BLaER1 (cell line): ENCODE data around the gene SPIRE2.
A peak's percentile ranks its signal among the peaks of the same experiment; 100 is the strongest.

Experiments used
- H3K27ac ChIP-seq: shearing (Covaris generic); formaldehyde crosslinking; 2 replicates; pipeline ENCODE4 v1.8.1; 2022
- H3K27me3 ChIP-seq: shearing (Covaris generic); formaldehyde crosslinking; 2 replicates; pipeline ENCODE4 v1.8.1; 2022
- H3K36me3 ChIP-seq: shearing (Covaris generic); formaldehyde crosslinking; 2 replicates; pipeline ENCODE4 v1.8.1; 2022
- H3K4me1 ChIP-seq: shearing (Covaris generic); formaldehyde crosslinking; 2 replicates; pipeline ENCODE4 v1.8.1; 2022
- H3K4me2 ChIP-seq: shearing (Covaris generic); formaldehyde crosslinking; 2 replicates; pipeline ENCODE4 v1.8.1; 2022
- H3K4me3 ChIP-seq: shearing (Covaris generic); formaldehyde crosslinking; 2 replicates; pipeline ENCODE4 v1.8.1; 2022
- H3K9ac ChIP-seq: shearing (Covaris generic); formaldehyde crosslinking; 2 replicates; pipeline ENCODE4 v1.8.1; 2022
- H3K9me3 ChIP-seq: shearing (Covaris generic); formaldehyde crosslinking; 2 replicates; pipeline ENCODE4 v1.8.1; 2022
- H4K20me1 ChIP-seq: shearing (Covaris generic); formaldehyde crosslinking; 2 replicates; pipeline ENCODE4 v1.8.1; 2022
- Cebpa-rat ChIP-seq: shearing (Covaris generic); IDR thresholded peaks from 2 replicates; pipeline ENCODE4 v1.8.1; 2022

SPIRE2 gene

DNA sequence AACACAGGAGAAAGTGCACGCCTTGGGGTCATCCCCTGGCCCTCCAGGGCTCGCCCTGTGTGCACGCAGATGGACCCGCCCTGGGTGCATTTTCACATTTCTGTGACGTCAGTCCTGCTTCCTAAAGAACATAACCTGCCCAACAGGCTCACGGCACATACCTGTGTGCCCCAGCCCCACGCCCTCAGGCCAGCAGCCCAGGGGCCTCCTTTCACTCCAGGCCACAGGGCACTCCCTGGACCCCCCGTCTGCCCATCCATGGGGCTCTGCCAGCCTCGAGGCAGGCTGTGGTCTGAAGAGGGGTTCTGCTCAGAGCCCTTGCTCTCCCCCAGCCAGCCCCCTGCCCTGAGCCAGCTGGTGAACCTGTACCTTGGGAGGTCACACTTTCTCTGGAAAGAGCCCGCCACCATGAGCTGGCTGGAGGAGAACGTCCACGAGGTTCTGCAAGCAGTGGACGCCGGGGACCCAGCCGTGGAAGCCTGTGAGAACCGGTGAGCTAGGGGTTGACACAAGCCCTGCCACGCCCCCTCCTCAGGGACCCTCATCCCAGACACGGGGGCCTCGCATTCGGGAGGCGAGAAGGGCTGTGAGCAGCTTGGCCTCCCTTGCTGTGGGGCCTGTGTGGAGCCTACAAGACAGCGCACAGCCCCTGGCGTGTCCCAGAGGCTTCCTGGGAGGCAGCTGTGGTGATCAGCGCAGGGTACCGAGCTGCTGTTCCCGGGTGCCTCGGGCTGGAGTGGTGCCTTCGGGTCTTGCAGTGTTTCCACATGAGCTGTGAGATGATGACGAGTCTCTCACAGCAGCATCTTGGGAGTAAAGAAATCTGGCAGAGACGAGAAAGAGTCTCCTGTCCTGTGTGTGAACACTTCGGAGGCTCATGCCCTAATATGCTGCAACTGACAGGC, 76.6 kb downstream of the SPIRE2 start:
- Histone ChIP-seq H3K9me3 (peaks cover 18% of the 10 kb centered on the region), H3K4me3 (no peak overlapping the region), H3K36me3 (peaks cover 80% of the 10 kb centered on the region), H4K20me1 (peaks cover 55% of the 10 kb centered on the region), H3K4me2 (no peak overlapping the region), H3K27me3 (no peaks in the 10 kb centered on the region), H3K4me1 (peaks cover 21% of the 10 kb centered on the region), H3K27ac (no peak overlapping the region), H3K9ac (no peak overlapping the region)
- TF ChIP-seq Cebpa-rat: no peak

GRCh38 chr16:89905511-89906139, 77.3 kb downstream of the SPIRE2 start:
- peaks cover 28% of the 10 kb centered on the region for H3K4me1 ChIP-seq
- H3K4me2 ChIP-seq: peak overlapping the region; percentile 19; the same call in 1 of the 2 replicates
- H4K20me1 ChIP-seq: peaks cover 55% of the 10 kb centered on the region
- H3K4me3 ChIP-seq: no peak overlapping the region
- TF ChIP-seq Cebpa-rat: no peak
- no peak overlapping the region for H3K27ac ChIP-seq
- H3K27me3 ChIP-seq: no peaks in the 10 kb centered on the region
- peaks cover 80% of the 10 kb centered on the region for H3K36me3 ChIP-seq
- H3K9me3 ChIP-seq: peaks cover 18% of the 10 kb centered on the region
- H3K9ac ChIP-seq: 0 out of 2 replicates have a peak overlapping the region, but pooled peaks have one; percentile 24

DNA sequence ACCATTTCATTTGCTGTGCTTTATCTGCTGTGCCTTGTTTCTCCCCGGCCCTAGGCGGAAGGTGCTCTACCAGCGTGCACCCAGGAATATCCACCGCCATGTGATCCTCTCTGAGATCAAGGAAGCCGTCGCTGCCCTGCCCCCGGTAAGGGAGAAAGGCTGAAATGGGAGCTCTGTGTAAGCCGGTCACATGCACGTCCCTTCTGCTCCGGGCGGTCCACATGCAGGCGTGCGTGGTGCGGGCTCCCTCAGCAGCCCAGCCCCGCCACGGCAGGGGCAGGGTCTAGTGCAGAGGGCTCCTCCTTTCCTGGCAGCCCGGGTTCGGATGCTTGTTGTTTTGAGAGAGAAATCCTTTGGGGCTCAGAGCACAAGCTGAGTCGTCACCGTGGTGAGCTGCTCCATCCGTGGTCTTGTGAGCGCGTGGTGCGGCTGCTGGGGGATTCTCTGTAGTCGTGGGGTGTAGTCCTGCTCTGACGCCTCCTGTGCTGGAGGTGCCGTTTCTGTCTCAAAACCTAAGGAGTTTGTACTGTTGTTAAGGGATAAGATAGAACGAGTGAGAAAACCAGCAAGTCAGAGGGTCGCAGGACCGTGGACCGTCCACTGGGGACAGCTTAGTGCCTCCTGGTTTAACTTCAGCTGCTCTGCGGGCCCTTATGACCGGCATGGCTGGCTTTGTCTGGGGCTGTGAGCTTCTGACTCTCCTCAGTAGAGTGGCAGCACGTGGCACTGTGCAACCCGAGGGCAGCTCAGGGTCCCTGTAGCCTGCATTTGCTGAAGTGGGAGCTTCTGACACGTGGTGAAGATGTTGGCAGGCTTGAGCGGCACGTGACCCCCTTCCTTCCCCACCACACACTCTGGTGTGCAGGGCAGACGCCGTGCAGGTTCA, 78.1 kb downstream of the SPIRE2 start:
- no peak overlapping the region for H3K27ac ChIP-seq
- peaks cover 59% of the 10 kb centered on the region for H4K20me1 ChIP-seq
- 0 out of 2 replicates have a peak overlapping the region, but pooled peaks have one; percentile 24 for H3K9ac ChIP-seq
- H3K4me2 ChIP-seq: peak overlapping the region; percentile 19; the same call in 1 of the 2 replicates
- H3K4me3 ChIP-seq: no peak overlapping the region
- TF ChIP-seq Cebpa-rat: no peak
- H3K27me3 ChIP-seq: no peaks in the 10 kb centered on the region
- peaks cover 18% of the 10 kb centered on the region for H3K9me3 ChIP-seq
- peaks cover 81% of the 10 kb centered on the region for H3K36me3 ChIP-seq
- peaks cover 33% of the 10 kb centered on the region for H3K4me1 ChIP-seq

DNA sequence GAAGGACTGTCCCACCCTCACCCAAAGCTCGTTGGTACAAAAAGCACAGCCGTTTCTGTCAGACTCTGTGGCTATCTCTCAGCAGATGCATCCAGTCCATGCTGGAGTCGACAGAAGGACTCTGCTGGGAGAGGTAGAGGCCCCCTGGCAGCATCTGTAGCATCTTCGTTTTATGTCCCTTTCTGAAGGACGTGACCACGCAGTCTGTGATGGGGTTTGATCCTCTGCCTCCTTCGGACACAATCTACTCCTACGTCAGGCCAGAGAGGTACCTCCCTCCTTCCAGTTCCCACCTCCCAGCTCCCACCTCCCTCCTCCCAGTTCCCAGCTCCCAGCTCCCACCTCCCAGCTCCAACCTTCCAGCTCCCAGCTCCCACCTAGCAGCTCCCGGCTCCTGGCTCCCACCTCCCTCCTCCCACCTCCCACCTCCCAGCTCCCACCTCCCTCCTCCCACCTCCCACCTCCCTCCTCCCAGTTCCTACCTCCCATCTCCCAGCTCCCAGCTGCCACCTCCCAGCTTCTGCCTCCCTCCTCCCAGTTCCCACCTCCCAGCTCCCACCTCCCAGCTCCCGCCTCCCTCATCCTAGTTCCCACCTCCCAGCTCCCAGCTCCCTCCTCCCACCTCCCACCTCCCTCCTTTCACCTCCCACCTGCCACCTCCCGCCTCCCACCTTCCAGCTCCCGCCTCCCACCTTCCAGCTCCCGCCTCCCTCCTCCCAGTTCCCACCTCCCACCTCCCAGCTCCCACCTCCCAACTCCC, 79.0 kb downstream of the SPIRE2 start:
- peaks cover 18% of the 10 kb centered on the region for H3K9me3 ChIP-seq
- H3K27me3 ChIP-seq: no peaks in the 10 kb centered on the region
- no peak overlapping the region for H3K27ac ChIP-seq
- peaks cover 37% of the 10 kb centered on the region for H3K4me1 ChIP-seq
- H3K4me3 ChIP-seq: no peak overlapping the region
- no peak overlapping the region for H3K4me2 ChIP-seq
- peaks cover 60% of the 10 kb centered on the region for H4K20me1 ChIP-seq
- no peak overlapping the region for H3K9ac ChIP-seq
- H3K36me3 ChIP-seq: peaks cover 89% of the 10 kb centered on the region
- TF ChIP-seq Cebpa-rat: no peak

DNA sequence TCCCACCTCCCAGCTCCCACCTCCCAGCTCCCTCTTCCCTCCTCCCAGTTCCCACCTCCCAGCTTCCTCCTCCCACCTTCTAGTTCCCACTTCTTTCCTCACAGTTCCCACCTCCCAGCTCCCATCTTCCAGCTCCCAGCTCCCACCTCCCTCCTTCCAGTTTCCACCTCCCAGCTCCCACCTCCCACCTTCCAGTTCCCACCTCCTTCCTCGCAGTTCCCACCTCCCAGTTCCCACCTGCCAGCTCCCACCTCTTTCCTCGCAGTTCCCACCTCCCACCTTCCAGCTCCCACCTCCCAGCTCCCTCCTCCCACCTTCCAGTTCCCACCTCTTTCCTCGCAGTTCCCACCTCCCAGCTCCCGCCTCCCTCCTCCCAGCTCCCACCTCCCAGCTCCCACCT, 80.0 kb downstream of the SPIRE2 start:
- Histone ChIP-seq H3K4me1 (peaks cover 47% of the 10 kb centered on the region), H3K9me3 (peaks cover 18% of the 10 kb centered on the region), H3K36me3 (peaks cover 92% of the 10 kb centered on the region), H3K4me3 (no peak overlapping the region), H4K20me1 (peaks cover 53% of the 10 kb centered on the region), H3K9ac (no peak overlapping the region), H3K4me2 (no peak overlapping the region), H3K27ac (no peak overlapping the region), H3K27me3 (no peaks in the 10 kb centered on the region)
- no peak for TF ChIP-seq Cebpa-rat

GRCh38 chr16:89909777-89910716, 81.8 kb downstream of the SPIRE2 start:
- H3K4me2 ChIP-seq: peak overlapping the region; percentile 48

DNA sequence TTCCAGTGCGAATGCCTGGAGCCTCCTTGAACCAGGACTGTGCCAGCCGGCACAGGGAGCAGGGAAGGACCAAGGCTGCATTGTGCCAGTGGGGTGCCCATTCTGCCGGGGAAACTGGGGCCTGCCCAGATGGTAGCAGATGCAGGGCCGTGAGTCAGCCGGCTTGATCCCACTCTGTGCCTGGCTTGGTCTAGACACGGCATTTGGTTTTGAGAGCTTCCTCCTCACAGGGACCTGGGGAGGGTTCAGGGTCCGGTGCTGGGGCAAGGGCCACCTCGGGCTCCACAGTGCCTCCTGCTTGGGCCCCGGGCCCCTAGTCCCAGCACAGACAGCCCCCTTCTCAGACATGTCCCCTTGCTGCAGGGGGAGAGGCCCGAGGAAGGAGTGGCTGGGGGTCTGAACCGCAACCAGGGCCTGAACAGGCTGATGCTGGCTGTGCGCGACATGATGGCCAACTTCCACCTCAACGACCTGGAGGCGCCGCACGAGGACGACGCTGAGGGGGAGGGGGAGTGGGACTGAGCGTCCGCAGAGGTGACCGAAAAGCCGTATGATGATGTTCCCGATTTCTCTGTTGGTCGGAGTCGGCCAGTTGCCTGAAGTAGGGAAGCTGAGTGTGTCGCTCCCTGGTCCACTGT, 82.6 kb downstream of the SPIRE2 start:
- no peak overlapping the region for H3K27ac ChIP-seq
- peaks cover 27% of the 10 kb centered on the region for H4K20me1 ChIP-seq
- no peak overlapping the region for H3K4me2 ChIP-seq
- no peak for TF ChIP-seq Cebpa-rat
- H3K36me3 ChIP-seq: peaks cover 72% of the 10 kb centered on the region
- H3K4me3 ChIP-seq: no peak overlapping the region
- peaks cover 50% of the 10 kb centered on the region for H3K4me1 ChIP-seq
- H3K27me3 ChIP-seq: no peaks in the 10 kb centered on the region
- no peak overlapping the region for H3K9ac ChIP-seq
- H3K9me3 ChIP-seq: peaks cover 17% of the 10 kb centered on the region

More at GRCh38 chr16:89909777-89910716, 81.8 kb downstream of the SPIRE2 start:
- Histone ChIP-seq H3K36me3 (peaks cover 80% of the 10 kb centered on the region), H3K9ac (no peak overlapping the region), H3K27me3 (no peaks in the 10 kb centered on the region), H3K4me1 (peaks cover 50% of the 10 kb centered on the region), H3K4me3 (no peak overlapping the region), H3K9me3 (peaks cover 18% of the 10 kb centered on the region), H4K20me1 (peaks cover 35% of the 10 kb centered on the region), H3K27ac (peak overlapping the region; percentile 51)
- no peak for TF ChIP-seq Cebpa-rat

GRCh38 chr16:89911375-89911774, 83.1 kb downstream of the SPIRE2 start:
- Histone ChIP-seq H3K4me1 (peaks cover 50% of the 10 kb centered on the region), H3K27ac (no peak overlapping the region), H3K4me3 (no peak overlapping the region), H3K9me3 (peaks cover 11% of the 10 kb centered on the region), H3K36me3 (peaks cover 67% of the 10 kb centered on the region), H3K4me2 (no peak overlapping the region), H4K20me1 (peaks cover 22% of the 10 kb centered on the region), H3K9ac (no peak overlapping the region), H3K27me3 (no peaks in the 10 kb centered on the region)
- TF ChIP-seq Cebpa-rat: no peak
